Caki2 (cell line): ENCODE results near the gene FYN. TPM values are rescaled to one million over a fixed set of nuclear protein-coding genes. Genes with fewer than 3 reads are reported as not detected.
"Not testable (repeated sequence)": the region's sequence is repeated elsewhere in the genome, so short reads cannot be mapped to it uniquely, and the experiment has no call there.

Source experiments
- DNase-seq: peaks from one replicate; pipeline ENCODE4 v3.0.0-alpha.2; 2015; ENCODE audit warnings: low read depth
- in situ Hi-C: cut with HindIII; loops from 2 replicates; pipeline ENCODE4 v1.10.0; 2016; ENCODE audit warnings: low sequenced_read_pairs, low pct_unique_long_range_greater_than_20kb, mixed read lengths
- total RNA-seq: library from RNA; depleted of rRNA; stranded (reverse); fragments of >200 nt; shearing (Covaris generic); gene quantifications from 2 replicates; pipeline ENCODE4 v1.2.3, GENCODE V29; 2014; ENCODE audit warnings: low replicate concordance; rRNA removed

Gene FYN
- total RNA-seq, result not detected in 2 replicates

GRCh38 chr6:111873178-111874024 is at the start of gene FYN:
TSS of gene FYN (minus strand) at chr6:111873452. CDS start at chr6:111720051, 153,401 bp downstream.
- peak; percentile 94 for DNase-seq
- in situ Hi-C loops, result no loop called here

GRCh38 chr6:111922454-111923297 is 49.4 kb upstream of the FYN start:
- DNase-seq, result no peak

GRCh38 chr6:111921103-111921502 is 47.9 kb upstream of the FYN start:
- no peak for DNase-seq
- in situ Hi-C loops, result no loop called here

More at GRCh38 chr6:111922454-111923297, 49.4 kb upstream of the FYN start:
- in situ Hi-C loops, result no loop called here

GRCh38 chr6:111920578-111920977 is 47.3 kb upstream of the FYN start:
- no peak for DNase-seq
- in situ Hi-C loops, result no loop called here

GRCh38 chr6:111918825-111919224 is 45.6 kb upstream of the FYN start:
- in situ Hi-C loops, result no loop called here
- DNase-seq, result no peak

- no peak for DNase-seq
- in situ Hi-C loops, result no loop called here
These were observed 43.5 kb upstream of the FYN start for GRCh38 chr6:111916747-111917146.

GRCh38 chr6:111914617-111915016 is 41.4 kb upstream of the FYN start:
- no peak for DNase-seq
- in situ Hi-C loops, result no loop called here

GRCh38 chr6:111912904-111913303 is 39.7 kb upstream of the FYN start:
- DNase-seq, result no peak
- in situ Hi-C loops, result no loop called here

- in situ Hi-C loops, result no loop called here
- no peak for DNase-seq
These were observed 38.2 kb upstream of the FYN start for GRCh38 chr6:111911428-111911827.

GRCh38 chr6:111909238-111909637 is 36.0 kb upstream of the FYN start:
- in situ Hi-C loops, result no loop called here
- DNase-seq, result no peak

- in situ Hi-C loops, DNase-seq: not testable (repeated sequence)
These were observed 35.1 kb upstream of the FYN start for GRCh38 chr6:111908365-111908764.

GRCh38 chr6:111900735-111901134 is 27.5 kb upstream of the FYN start:
- in situ Hi-C loops, result no loop called here
- DNase-seq, result no peak

- DNase-seq, result no peak
- in situ Hi-C loops, result no loop called here
These were observed 26.3 kb upstream of the FYN start for GRCh38 chr6:111899531-111899930.

GRCh38 chr6:111898452-111898851 is 25.2 kb upstream of the FYN start:
- in situ Hi-C loops, result no loop called here
- DNase-seq, result no peak

- in situ Hi-C loops, result no loop called here
- DNase-seq, result no peak
These were observed 21.7 kb upstream of the FYN start for GRCh38 chr6:111894951-111895350.

- in situ Hi-C loops, result no loop called here
- no peak for DNase-seq
These were observed 21.0 kb upstream of the FYN start for GRCh38 chr6:111894272-111894671.

- no peak for DNase-seq
- in situ Hi-C loops, result no loop called here
These were observed 19.2 kb upstream of the FYN start for GRCh38 chr6:111892431-111892830.

GRCh38 chr6:111890988-111891387 is 17.7 kb upstream of the FYN start:
- in situ Hi-C loops, result no loop called here
- DNase-seq, result no peak
